Astrocyte of the cerebellum (primary cell): Measurements from ENCODE around the gene CKLF.

Source experiments
- DNase-seq: peaks from one replicate; pipeline ENCODE4 v3.0.0-alpha.2; 2011; ENCODE audit warnings: low read depth
- H3K4me3 ChIP-seq: 2 replicates; pipeline ENCODE4 v1.5.1; 2011; ENCODE audit warnings: mild to moderate bottlenecking, low read depth, low read length, moderate library complexity
- in situ Hi-C: cut with HindIII; loops from 2 replicates; pipeline ENCODE4 v1.10.0; 2017; ENCODE audit warnings: low sequenced_read_pairs
- TF ChIP-seq, protein P1 (sequence below): IDR thresholded peaks from 2 replicates; pipeline ENCODE4 v1.5.1; 2012; ENCODE audit warnings: low read length, low read depth, moderate library complexity, mild to moderate bottlenecking; ENCODE audit errors: missing control alignments

CKLF gene

DNA sequence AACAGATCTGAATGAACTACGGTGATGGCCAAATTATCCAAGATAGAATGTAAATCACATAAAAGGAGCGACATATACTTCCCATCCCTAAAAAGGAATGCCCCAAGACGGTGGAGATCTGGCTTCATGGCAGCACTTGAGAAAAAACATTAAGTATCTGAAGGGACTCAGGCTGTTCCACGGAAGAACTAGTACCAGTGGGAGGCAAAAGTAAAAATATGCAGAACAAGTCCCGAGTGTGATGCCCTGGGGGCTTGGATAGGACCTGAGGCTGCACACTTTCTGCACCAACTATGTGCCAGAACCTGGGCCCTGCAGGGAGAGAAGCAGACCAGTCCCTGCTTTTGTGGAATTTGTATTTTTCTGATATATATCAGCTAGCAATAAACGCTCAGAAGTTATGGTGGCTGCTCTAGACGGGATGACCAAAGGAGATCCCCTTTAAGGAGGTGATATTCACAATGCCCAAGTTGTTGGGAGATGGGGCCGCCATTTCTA is 539 bp upstream of the CKLF start:
- peak overlapping the region; percentile 52 for H3K4me3 ChIP-seq
- in situ Hi-C loops: no loop called here
- DNase-seq: no peak
- TF ChIP-seq, protein P1, sequence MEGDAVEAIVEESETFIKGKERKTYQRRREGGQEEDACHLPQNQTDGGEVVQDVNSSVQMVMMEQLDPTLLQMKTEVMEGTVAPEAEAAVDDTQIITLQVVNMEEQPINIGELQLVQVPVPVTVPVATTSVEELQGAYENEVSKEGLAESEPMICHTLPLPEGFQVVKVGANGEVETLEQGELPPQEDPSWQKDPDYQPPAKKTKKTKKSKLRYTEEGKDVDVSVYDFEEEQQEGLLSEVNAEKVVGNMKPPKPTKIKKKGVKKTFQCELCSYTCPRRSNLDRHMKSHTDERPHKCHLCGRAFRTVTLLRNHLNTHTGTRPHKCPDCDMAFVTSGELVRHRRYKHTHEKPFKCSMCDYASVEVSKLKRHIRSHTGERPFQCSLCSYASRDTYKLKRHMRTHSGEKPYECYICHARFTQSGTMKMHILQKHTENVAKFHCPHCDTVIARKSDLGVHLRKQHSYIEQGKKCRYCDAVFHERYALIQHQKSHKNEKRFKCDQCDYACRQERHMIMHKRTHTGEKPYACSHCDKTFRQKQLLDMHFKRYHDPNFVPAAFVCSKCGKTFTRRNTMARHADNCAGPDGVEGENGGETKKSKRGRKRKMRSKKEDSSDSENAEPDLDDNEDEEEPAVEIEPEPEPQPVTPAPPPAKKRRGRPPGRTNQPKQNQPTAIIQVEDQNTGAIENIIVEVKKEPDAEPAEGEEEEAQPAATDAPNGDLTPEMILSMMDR: no peak

- in situ Hi-C loops: no loop called here
- peak overlapping the region; percentile 52 for H3K4me3 ChIP-seq
- DNase-seq: no peak
- TF ChIP-seq, protein P1: no peak
Measured at GRCh38 chr16:66553223-66553622, 847 bp downstream of the CKLF start.

- in situ Hi-C loops: no loop called here
- no peak overlapping the region for H3K4me3 ChIP-seq
- DNase-seq: no peak
- TF ChIP-seq, protein P1: no peak
Measured at GRCh38 chr16:66554021-66554420, 1.6 kb downstream of the CKLF start.

- DNase-seq: no peak
- H3K4me3 ChIP-seq: no peak overlapping the region
- in situ Hi-C loops: no loop called here
- TF ChIP-seq, protein P1: no peak
Measured at GRCh38 chr16:66554495-66554894, 2.1 kb downstream of the CKLF start.

DNA sequence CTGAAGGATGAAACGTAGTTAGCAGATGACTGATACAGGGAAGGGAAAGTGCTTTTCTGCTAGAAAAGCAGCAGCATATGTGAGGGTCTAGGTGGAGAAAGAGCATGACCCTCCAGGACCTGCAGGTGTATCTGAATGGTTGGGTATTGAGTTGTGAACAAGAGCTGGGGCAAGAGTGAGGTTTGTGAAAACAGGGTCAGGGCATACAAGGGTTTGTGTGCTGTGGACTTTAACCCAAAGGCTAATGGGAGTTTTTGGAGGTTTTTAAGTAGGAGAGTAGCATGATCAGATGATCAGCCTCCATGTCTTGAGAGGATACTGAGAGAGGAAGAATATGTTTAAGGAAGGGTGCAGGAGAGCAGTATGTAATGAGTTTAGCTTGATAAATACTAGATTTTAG is 7.7 kb downstream of the CKLF start:
- TF ChIP-seq, protein P1: no peak
- H3K4me3 ChIP-seq: no peak overlapping the region
- in situ Hi-C loops: no loop called here
- no peak for DNase-seq

- H3K4me3 ChIP-seq: no peak overlapping the region
- no peak for DNase-seq
- in situ Hi-C loops: no loop called here
- TF ChIP-seq, protein P1: no peak
Measured at GRCh38 chr16:66561381-66562080, 9.2 kb downstream of the CKLF start.
